ENCODE measurements around the gene TMTC2. TPM values are rescaled to one million over a fixed set of nuclear protein-coding genes. Genes with fewer than 3 reads are reported as not detected.

TMTC2 gene
- total RNA-seq, 2 experiments from 2014 or later = 1.8 to 2.1 TPM

DNA sequence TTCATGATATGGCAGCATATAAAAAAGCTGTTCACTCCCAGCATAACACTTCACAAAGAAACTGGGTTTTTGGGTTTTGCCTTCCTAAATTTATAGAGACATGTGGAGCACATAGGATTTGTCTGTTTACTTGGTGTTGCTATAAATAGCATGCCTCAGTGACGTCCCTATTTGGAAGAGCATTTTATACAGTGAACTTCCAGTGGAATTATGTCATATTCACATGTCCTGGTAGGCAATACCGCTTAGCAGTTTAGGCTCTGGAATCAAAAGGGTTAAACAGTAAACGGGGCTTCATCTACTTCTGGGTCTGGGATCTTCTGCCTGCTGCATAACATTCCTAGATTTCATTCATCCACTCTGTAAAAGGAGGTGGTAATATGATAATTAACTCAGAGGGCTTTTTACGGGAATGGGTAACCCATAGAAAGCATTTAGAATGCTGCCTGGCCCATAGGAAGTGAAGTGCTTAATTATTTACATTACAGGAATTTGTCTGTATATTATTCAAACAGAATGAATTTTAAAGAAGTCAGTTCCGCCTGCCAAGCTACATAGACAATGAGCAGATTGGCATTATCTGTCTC lies 396.1 kb downstream of the TMTC2 start:
- Mint-ChIP-seq H3K27ac (no peak overlapping the region), H3K36me3 (ENCODE audit: low read depth) (no peaks in the 10 kb centered on the region), H3K9me3 (no peaks in the 10 kb centered on the region), H3K4me3 (no peak overlapping the region), H3K27me3 (no peaks in the 10 kb centered on the region), H3K4me1 (ENCODE audit: low read depth) (no peaks in the 10 kb centered on the region)
- no peaks in the 10 kb centered on the region for H3K36me3 ChIP-seq (ENCODE audit: insufficient read depth, low read length)
- no peak overlapping the region for H3K27ac ChIP-seq (ENCODE audit: low read depth in 1 of 2, low read length in 2 of 2)
- no peak overlapping the region for H3K4me3 ChIP-seq (ENCODE audit: low read length)
- H3K4me1 ChIP-seq (ENCODE audit: insufficient read depth, low read length) = no peaks in the 10 kb centered on the region
- no peak for DNase-seq
- ChIA-PET POLR2A (no interaction called here), CTCF (no interaction called here)
- H3K27me3 ChIP-seq (ENCODE audit: control insufficient read depth in 1 of 2, insufficient read depth in 2 of 2, low read length in 2 of 2) = no peaks in the 10 kb centered on the region
- ATAC-seq (ENCODE audit: poor library complexity) = no peak
- no peaks in the 10 kb centered on the region for H3K9me3 ChIP-seq (ENCODE audit: control insufficient read depth in 1 of 2, insufficient read depth in 1 of 2, low read length in 2 of 2)
- TF ChIP-seq, protein P1, sequence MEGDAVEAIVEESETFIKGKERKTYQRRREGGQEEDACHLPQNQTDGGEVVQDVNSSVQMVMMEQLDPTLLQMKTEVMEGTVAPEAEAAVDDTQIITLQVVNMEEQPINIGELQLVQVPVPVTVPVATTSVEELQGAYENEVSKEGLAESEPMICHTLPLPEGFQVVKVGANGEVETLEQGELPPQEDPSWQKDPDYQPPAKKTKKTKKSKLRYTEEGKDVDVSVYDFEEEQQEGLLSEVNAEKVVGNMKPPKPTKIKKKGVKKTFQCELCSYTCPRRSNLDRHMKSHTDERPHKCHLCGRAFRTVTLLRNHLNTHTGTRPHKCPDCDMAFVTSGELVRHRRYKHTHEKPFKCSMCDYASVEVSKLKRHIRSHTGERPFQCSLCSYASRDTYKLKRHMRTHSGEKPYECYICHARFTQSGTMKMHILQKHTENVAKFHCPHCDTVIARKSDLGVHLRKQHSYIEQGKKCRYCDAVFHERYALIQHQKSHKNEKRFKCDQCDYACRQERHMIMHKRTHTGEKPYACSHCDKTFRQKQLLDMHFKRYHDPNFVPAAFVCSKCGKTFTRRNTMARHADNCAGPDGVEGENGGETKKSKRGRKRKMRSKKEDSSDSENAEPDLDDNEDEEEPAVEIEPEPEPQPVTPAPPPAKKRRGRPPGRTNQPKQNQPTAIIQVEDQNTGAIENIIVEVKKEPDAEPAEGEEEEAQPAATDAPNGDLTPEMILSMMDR (IDR thresholded peaks at IDR 0.05) = no peak
- intact Hi-C loops (cut with DNase I, micrococcal nuclease) = no loop called here

DNA sequence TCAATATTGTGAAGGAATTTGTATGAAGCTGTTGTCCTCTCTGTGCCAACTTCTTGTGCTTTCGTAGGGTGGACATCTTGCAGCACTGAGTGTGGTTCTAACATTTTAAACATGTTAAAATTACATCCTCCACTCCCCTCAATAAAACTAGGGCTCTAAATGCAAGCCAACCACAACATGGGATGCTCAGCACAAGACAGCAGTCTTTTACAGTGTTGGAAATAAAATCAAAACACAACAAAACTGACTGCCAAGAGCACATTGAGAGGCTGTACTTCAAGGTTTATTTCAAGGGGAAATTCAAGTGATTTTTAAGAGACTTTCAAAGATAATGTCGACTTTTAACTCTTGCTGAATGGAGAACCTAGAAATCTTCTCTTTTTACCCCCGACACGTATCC lies 396.9 kb downstream of the TMTC2 start:
- Mint-ChIP-seq H3K27ac (no peak overlapping the region), H3K4me3 (no peak overlapping the region), H3K27me3 (no peaks in the 10 kb centered on the region), H3K9me3 (no peaks in the 10 kb centered on the region), H3K36me3 (ENCODE audit: low read depth) (no peaks in the 10 kb centered on the region), H3K4me1 (ENCODE audit: low read depth) (no peaks in the 10 kb centered on the region)
- Histone ChIP-seq H3K27me3 (ENCODE audit: control insufficient read depth in 1 of 2, insufficient read depth in 2 of 2, low read length in 2 of 2) (no peaks in the 10 kb centered on the region), H3K4me1 (ENCODE audit: insufficient read depth, low read length) (no peaks in the 10 kb centered on the region), H3K9me3 (ENCODE audit: control insufficient read depth in 1 of 2, insufficient read depth in 1 of 2, low read length in 2 of 2) (no peaks in the 10 kb centered on the region), H3K27ac (ENCODE audit: low read depth in 1 of 2, low read length in 2 of 2) (no peak overlapping the region), H3K36me3 (ENCODE audit: insufficient read depth, low read length) (no peaks in the 10 kb centered on the region), H3K4me3 (ENCODE audit: low read length) (no peak overlapping the region)
- ATAC-seq (ENCODE audit: poor library complexity) (no peak), DNase-seq (no peak)
- ChIA-PET CTCF (no interaction called here), POLR2A (no interaction called here)
- intact Hi-C loops (cut with DNase I, micrococcal nuclease) = no loop called here
- TF ChIP-seq, protein P1 (IDR thresholded peaks at IDR 0.05) = no peak

DNA sequence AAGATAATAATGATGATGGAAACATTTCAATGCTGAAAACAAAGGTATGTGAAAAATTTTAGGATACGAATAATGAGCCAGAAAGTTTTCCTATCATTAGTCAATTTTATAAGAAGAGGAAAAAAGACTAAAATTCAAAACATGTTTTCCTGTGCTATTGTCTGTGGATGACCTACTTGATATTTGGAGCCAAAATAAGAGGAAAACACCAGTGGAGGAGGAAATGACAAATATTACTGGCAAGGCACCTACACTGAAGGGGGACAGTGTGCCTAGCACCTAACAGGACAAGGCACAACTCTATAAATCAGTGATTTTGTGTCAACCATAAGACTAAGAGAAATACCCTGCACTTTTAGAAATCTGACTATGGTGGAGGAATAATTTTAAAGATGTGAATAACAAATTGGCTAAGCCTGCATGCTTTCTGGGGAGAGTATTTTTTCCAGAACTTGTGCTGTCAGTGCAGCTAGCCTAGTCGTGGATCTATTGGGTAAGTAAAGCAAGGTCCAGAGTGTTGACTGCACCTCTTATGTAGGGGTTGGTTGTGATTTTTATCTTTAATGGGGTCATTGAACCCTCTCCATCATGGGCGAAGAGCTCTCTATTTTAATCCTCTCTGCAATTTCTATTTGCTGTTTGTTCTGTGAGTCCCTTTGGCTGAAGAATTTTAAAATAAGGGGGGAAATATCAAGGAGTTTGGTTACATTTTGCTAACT lies 398.0 kb downstream of the TMTC2 start:
- Histone ChIP-seq H3K27me3 (ENCODE audit: control insufficient read depth in 1 of 2, insufficient read depth in 2 of 2, low read length in 2 of 2) (no peaks in the 10 kb centered on the region), H3K9me3 (ENCODE audit: control insufficient read depth in 1 of 2, insufficient read depth in 1 of 2, low read length in 2 of 2) (no peaks in the 10 kb centered on the region), H3K27ac (ENCODE audit: low read depth in 1 of 2, low read length in 2 of 2) (no peak overlapping the region), H3K36me3 (ENCODE audit: insufficient read depth, low read length) (no peaks in the 10 kb centered on the region), H3K4me1 (ENCODE audit: insufficient read depth, low read length) (no peaks in the 10 kb centered on the region), H3K4me3 (ENCODE audit: low read length) (no peak overlapping the region)
- H3K4me1 Mint-ChIP-seq (ENCODE audit: low read depth) = no peaks in the 10 kb centered on the region
- no peaks in the 10 kb centered on the region for H3K9me3 Mint-ChIP-seq
- no peak for ATAC-seq (ENCODE audit: poor library complexity)
- intact Hi-C loops (cut with DNase I, micrococcal nuclease) = no loop called here
- no peaks in the 10 kb centered on the region for H3K36me3 Mint-ChIP-seq (ENCODE audit: low read depth)
- TF ChIP-seq, protein P1 (IDR thresholded peaks at IDR 0.05) = no peak
- POLR2A ChIA-PET = no interaction called here
- CTCF ChIA-PET = no interaction called here
- no peaks in the 10 kb centered on the region for H3K27me3 Mint-ChIP-seq
- no peak overlapping the region for H3K27ac Mint-ChIP-seq
- no peak overlapping the region for H3K4me3 Mint-ChIP-seq
- no peak for DNase-seq

Data from CD4-positive, alpha-beta T cell (primary cell).